ELR (cell line): ENCODE measurements around the gene SCYGR2.

Experiments used
- DNase-seq: peaks from one replicate; pipeline ENCODE4 v3.0.0-alpha.2; 2015; ENCODE audit warnings: low read depth

SCYGR2 gene

GRCh38 chr2:227612546-227613271 is 14.0 kb downstream of the SCYGR2 start:
- DNase-seq = no peak

GRCh38 chr2:227613272-227613660 is 14.6 kb downstream of the SCYGR2 start:
- no peak for DNase-seq

GRCh38 chr2:227614246-227614645 is 15.6 kb downstream of the SCYGR2 start:
- no peak for DNase-seq

GRCh38 chr2:227614740-227615139 is 16.0 kb downstream of the SCYGR2 start, which contains the start of gene SCYGR3:
Gene SCYGR3, minus strand, starts transcription at chr2:227614840. Its CDS starts 0 bp downstream, at chr2:227614840.
- DNase-seq = no peak

- DNase-seq = no peak
These were observed 16.5 kb downstream of the SCYGR2 start for GRCh38 chr2:227615181-227615580.

GRCh38 chr2:227615906-227616305 is 17.2 kb downstream of the SCYGR2 start:
- no peak for DNase-seq

- no peak for DNase-seq
These were observed 17.9 kb downstream of the SCYGR2 start for GRCh38 chr2:227616631-227617030.

GRCh38 chr2:227617316-227618230 is 18.9 kb downstream of the SCYGR2 start, which contains the start of gene SCYGR4:
Gene SCYGR4, plus strand, starts transcription at chr2:227617498. Its CDS starts 0 bp downstream, at chr2:227617498.
- no peak for DNase-seq

- DNase-seq = peak; percentile 78
These were observed 24.5 kb downstream of the SCYGR2 start for GRCh38 chr2:227623226-227623625.

- DNase-seq = no peak
These were observed 26.7 kb downstream of the SCYGR2 start for GRCh38 chr2:227625420-227625819.

- peak; percentile 61 for DNase-seq
These were observed 28.0 kb downstream of the SCYGR2 start for GRCh38 chr2:227626580-227627151.

- DNase-seq = no peak
These were observed 29.1 kb downstream of the SCYGR2 start for GRCh38 chr2:227627769-227628168.

- DNase-seq = no peak
These were observed 30.7 kb downstream of the SCYGR2 start for GRCh38 chr2:227629435-227629834.

GRCh38 chr2:227630322-227630721 is 31.6 kb downstream of the SCYGR2 start:
- DNase-seq = no peak

GRCh38 chr2:227632827-227633226 is 34.1 kb downstream of the SCYGR2 start:
- no peak for DNase-seq

GRCh38 chr2:227634201-227634600 is 35.5 kb downstream of the SCYGR2 start:
- no peak for DNase-seq

- no peak for DNase-seq
These were observed 44.0 kb downstream of the SCYGR2 start for GRCh38 chr2:227642656-227643055.

- no peak for DNase-seq
These were observed 45.4 kb downstream of the SCYGR2 start for GRCh38 chr2:227643990-227644551.
